OCI-LY1 (cell line): ENCODE data around the gene RCAN3.

ENCODE experiments used
- H2AFZ ChIP-seq: fragments of 200-600 bp; sonication (generic), shearing (Covaris generic); 2 replicates; pipeline ENCODE4 v1.6.0; 2014; ENCODE audit warnings: antibody characterized with exemption, mild to moderate bottlenecking, low read length
- H3F3A ChIP-seq: fragments of 200-600 bp; sonication (generic), shearing (Covaris generic); 2 replicates; pipeline ENCODE4 v1.6.0; 2014; ENCODE audit warnings: mild to moderate bottlenecking, antibody characterized with exemption, low read length, moderate library complexity; ENCODE audit not compliant: insufficient read depth
- H3K27ac ChIP-seq: fragments of 200-600 bp; sonication (generic); 2 replicates; pipeline ENCODE4 v1.5.1; 2014; ENCODE audit warnings: low read length, mixed run types, mild to moderate bottlenecking, low read depth; ENCODE audit not compliant: poor library complexity, severe bottlenecking
- H3K27me3 ChIP-seq: fragments of 200-600 bp; sonication (generic); 2 replicates; pipeline ENCODE4 v1.6.0; 2014; ENCODE audit warnings: antibody characterized with exemption, mild to moderate bottlenecking, low read length, moderate library complexity; ENCODE audit not compliant: insufficient read depth
- H3K36me3 ChIP-seq: fragments of 200-600 bp; sonication (generic); 2 replicates; pipeline ENCODE4 v1.6.1; 2014; ENCODE audit warnings: mild to moderate bottlenecking, antibody characterized with exemption, low read length, moderate library complexity, mixed read lengths; ENCODE audit not compliant: insufficient read depth
- H3K4me1 ChIP-seq: fragments of 200-600 bp; sonication (generic); 2 replicates; pipeline ENCODE4 v1.5.1; 2014; ENCODE audit warnings: mild to moderate bottlenecking, low read length, moderate library complexity; ENCODE audit not compliant: insufficient read depth, severe bottlenecking
- H3K4me2 ChIP-seq: fragments of 200-600 bp; sonication (generic), shearing (Covaris generic); 2 replicates; pipeline ENCODE4 v1.6.1; 2014; ENCODE audit warnings: low read length
- H3K4me3 ChIP-seq: fragments of 200-600 bp; sonication (generic); 2 replicates; pipeline ENCODE4 v1.5.1; 2014; ENCODE audit warnings: low read length, low read depth, mild to moderate bottlenecking, mixed read lengths; ENCODE audit not compliant: poor library complexity, severe bottlenecking
- H3K79me2 ChIP-seq: fragments of 200-600 bp; shearing (Covaris generic); 2 replicates; pipeline ENCODE4 v1.6.1; 2016; ENCODE audit warnings: mixed run types, low read length, mixed read lengths; ENCODE audit not compliant: insufficient read depth
- H3K9ac ChIP-seq: fragments of 200-600 bp; sonication (generic), shearing (Covaris generic); 2 replicates; pipeline ENCODE4 v1.6.1; 2014; ENCODE audit warnings: mild to moderate bottlenecking, low read length, mixed read lengths
- H3K9me2 ChIP-seq: fragments of 200-600 bp; sonication (generic), shearing (Covaris generic); 2 replicates; pipeline ENCODE4 v1.6.1; 2014; ENCODE audit warnings: low read depth, mild to moderate bottlenecking, low read length, mixed read lengths
- H3K9me3 ChIP-seq: fragments of 200-600 bp; shearing (Covaris generic); 2 replicates; pipeline ENCODE4 v1.6.1; 2014; ENCODE audit warnings: low read length, mixed read lengths
- H4K20me1 ChIP-seq: fragments of 200-600 bp; sonication (generic), shearing (Covaris generic); 2 replicates; pipeline ENCODE4 v1.6.0; 2016; ENCODE audit warnings: mild to moderate bottlenecking, low read length; ENCODE audit not compliant: insufficient read depth
- CTCF ChIP-seq: fragments of 200-600 bp; sonication (generic), shearing (Covaris generic); IDR thresholded peaks from 2 replicates; pipeline ENCODE4 v1.5.1; 2017; ENCODE audit warnings: mild to moderate bottlenecking, antibody characterized with exemption, low read length, moderate library complexity, mixed read lengths
- EZH2 ChIP-seq: fragments of 200-600 bp; sonication (generic), shearing (Covaris generic); IDR thresholded peaks from 2 replicates; pipeline ENCODE4 v1.8.0; 2017; ENCODE audit warnings: borderline replicate concordance, mixed run types, mild to moderate bottlenecking, antibody characterized with exemption, low read length, moderate library complexity, mixed read lengths

RCAN3 gene

DNA sequence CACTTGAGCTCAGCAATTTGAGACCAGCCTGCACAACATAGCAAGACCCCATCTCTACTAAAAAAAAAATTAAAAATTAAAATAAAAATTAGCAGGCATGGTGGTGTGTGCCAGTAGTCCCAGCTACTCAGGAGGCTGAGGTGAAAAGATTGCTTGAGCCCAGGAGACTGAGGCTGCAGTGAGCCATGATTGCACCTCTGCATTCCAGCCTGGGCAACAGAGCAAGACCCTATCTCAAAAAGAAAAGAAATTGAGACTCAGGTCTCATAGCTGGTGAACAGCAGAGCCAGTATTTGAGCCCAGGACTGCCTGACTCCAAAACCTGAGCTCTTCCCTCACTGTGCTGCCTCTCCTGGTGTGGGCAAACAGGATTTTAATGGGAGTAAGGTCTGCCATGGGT, 28.4 kb upstream of the RCAN3 start:
- TF ChIP-seq EZH2 (no peak), CTCF (no peak)
- Histone ChIP-seq H3K79me2 (no peaks in the 10 kb centered on the region), H2AFZ (no peak overlapping the region), H3K4me1 (no peaks in the 10 kb centered on the region), H3K4me2 (no peak overlapping the region), H3K9me2 (no peaks in the 10 kb centered on the region), H4K20me1 (no peaks in the 10 kb centered on the region), H3K27ac (no peak overlapping the region), H3K9ac (no peak overlapping the region), H3K4me3 (no peak overlapping the region), H3K27me3 (no peaks in the 10 kb centered on the region), H3F3A (no peaks in the 10 kb centered on the region), H3K9me3 (no peaks in the 10 kb centered on the region), H3K36me3 (0 out of 2 replicates have a peak, but pooled peaks cover 4% of the 10 kb centered on the region)

DNA sequence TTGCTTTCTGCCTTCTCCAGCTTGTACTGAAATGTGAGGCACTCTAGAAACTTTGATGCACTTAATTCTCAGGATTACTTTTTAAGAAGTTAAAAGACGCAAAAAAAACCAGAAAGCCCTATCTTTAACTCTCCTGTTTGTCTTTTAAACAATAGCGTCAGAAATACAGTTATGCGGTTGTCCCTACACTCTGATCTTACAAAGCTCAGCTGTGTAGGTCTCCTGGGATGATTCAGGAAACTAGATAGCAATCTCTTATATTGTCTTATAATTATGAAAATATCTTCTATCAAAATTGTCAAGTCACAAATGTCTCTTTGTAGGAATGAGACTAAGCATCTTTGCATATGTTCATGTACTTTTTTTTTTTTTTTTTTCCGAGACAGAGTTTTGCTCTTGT, 26.9 kb upstream of the RCAN3 start:
- H3F3A ChIP-seq: no peaks in the 10 kb centered on the region
- no peaks in the 10 kb centered on the region for H3K9me2 ChIP-seq
- no peaks in the 10 kb centered on the region for H4K20me1 ChIP-seq
- peaks cover under 1% of the 10 kb centered on the region for H3K4me1 ChIP-seq
- TF ChIP-seq CTCF: no peak
- no peak for TF ChIP-seq EZH2
- H3K4me3 ChIP-seq: no peak overlapping the region
- H3K9me3 ChIP-seq: no peaks in the 10 kb centered on the region
- no peaks in the 10 kb centered on the region for H3K27me3 ChIP-seq
- H3K4me2 ChIP-seq: no peak overlapping the region
- no peak overlapping the region for H3K27ac ChIP-seq
- H3K9ac ChIP-seq: no peak overlapping the region
- no peak overlapping the region for H2AFZ ChIP-seq
- H3K79me2 ChIP-seq: no peaks in the 10 kb centered on the region
- no peaks in the 10 kb centered on the region for H3K36me3 ChIP-seq

DNA sequence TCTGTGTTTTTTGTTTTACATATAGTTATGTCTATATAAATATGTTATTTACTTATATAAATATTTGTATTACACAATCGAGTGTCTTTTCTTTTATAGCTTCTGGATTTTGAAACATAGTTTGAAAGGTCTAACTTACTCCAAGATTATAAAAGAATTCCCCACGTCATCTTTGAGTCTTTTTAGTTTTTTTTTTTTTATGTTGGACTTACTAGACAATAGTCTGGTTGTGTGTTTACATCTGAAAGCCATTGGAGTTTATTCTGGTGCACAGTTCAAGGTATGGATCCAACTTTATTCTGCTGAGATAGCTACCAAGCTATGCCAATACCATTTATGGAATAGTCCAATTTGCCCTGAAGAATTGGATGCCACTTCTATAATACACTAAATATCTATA, 26.1 kb upstream of the RCAN3 start:
- TF ChIP-seq CTCF: no peak
- TF ChIP-seq EZH2: no peak
- no peak overlapping the region for H3K4me2 ChIP-seq
- H3K27me3 ChIP-seq: no peaks in the 10 kb centered on the region
- no peaks in the 10 kb centered on the region for H3K36me3 ChIP-seq
- H3K4me1 ChIP-seq: peaks cover 9% of the 10 kb centered on the region
- H4K20me1 ChIP-seq: no peaks in the 10 kb centered on the region
- H3K9me2 ChIP-seq: no peaks in the 10 kb centered on the region
- H3K4me3 ChIP-seq: no peak overlapping the region
- no peaks in the 10 kb centered on the region for H3F3A ChIP-seq
- no peak overlapping the region for H2AFZ ChIP-seq
- H3K9ac ChIP-seq: no peak overlapping the region
- no peak overlapping the region for H3K27ac ChIP-seq
- H3K9me3 ChIP-seq: no peaks in the 10 kb centered on the region
- no peaks in the 10 kb centered on the region for H3K79me2 ChIP-seq
